ENCODE results near the gene GLI1.

DNA sequence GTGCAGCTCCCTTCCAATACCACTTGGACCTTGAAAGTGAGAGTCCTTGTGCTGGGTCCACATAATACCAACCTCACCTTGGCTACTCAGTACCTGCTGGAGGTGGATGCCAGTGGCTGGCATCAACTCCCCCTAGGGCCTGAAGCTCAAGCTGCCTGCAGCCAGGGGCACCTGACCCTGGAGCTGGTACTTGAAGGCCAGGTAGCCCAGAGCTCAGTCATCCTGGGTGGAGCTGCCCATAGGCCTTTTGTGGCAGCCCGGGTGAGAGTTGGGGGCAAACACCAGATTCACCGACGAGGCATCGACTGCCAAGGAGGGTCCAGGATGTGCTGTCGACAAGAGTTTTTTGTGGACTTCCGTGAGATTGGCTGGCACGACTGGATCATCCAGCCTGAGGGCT is 10.2 kb upstream of the GLI1 start:
- TF ChIP-seq EZH2phosphoT487 (IDR thresholded peaks at IDR 0.05; ENCODE audit: borderline replicate concordance) (no peak), FOSL1 (IDR thresholded peaks at IDR 0.05; ENCODE audit: low read depth) (no peak)
- TF ChIP-seq, protein P1, sequence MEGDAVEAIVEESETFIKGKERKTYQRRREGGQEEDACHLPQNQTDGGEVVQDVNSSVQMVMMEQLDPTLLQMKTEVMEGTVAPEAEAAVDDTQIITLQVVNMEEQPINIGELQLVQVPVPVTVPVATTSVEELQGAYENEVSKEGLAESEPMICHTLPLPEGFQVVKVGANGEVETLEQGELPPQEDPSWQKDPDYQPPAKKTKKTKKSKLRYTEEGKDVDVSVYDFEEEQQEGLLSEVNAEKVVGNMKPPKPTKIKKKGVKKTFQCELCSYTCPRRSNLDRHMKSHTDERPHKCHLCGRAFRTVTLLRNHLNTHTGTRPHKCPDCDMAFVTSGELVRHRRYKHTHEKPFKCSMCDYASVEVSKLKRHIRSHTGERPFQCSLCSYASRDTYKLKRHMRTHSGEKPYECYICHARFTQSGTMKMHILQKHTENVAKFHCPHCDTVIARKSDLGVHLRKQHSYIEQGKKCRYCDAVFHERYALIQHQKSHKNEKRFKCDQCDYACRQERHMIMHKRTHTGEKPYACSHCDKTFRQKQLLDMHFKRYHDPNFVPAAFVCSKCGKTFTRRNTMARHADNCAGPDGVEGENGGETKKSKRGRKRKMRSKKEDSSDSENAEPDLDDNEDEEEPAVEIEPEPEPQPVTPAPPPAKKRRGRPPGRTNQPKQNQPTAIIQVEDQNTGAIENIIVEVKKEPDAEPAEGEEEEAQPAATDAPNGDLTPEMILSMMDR (IDR thresholded peaks at IDR 0.05 in 2 of 3, conservative IDR thresholded peaks at IDR 0.05 in 1 of 3; ENCODE audit: borderline replicate concordance in 1 of 3, insufficient read depth in 1 of 3, low read depth in 2 of 3, low read length in 2 of 3), result no peak

Measured in HCT116 (cell line).